ENCODE measurements around the gene SAMD14. TPM values are rescaled to one million over a fixed set of nuclear protein-coding genes. Genes with fewer than 3 reads are reported as not detected.

Gene SAMD14
- polyA plus RNA-seq, 2 of the 4 experiments (the other 2 are of a cell fraction): 0.12 to 0.75 TPM

DNA sequence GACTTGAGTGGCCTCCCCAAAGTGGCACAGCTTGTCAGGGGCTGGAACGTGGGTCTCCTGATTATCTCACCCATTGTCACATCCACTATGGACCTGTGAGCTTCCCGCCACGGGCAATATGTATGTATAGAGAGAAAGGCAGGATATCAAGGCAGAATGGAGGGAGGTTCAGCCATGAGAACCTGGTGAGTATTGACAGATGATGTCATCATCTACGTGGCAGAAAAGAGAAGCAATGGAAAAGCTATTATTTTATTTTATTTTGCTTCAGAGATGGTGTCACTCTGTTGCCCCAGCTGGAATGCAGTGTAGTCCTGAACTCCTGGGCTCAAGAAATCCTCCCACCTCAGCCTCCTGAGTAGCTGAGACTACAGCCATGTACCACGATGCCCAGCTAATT lies 48.2 kb downstream of the SAMD14 start:
- Histone ChIP-seq H3K27ac (no peak overlapping the region), H3K4me3 (no peak overlapping the region), H3K9me3 (no peaks in the 10 kb centered on the region), H3K4me2 (no peak overlapping the region), H3K4me1 (peaks cover 12% of the 10 kb centered on the region; the same call in 2 of the 3 replicates)
- CTCF ChIA-PET: interaction anchor here (1.1 to 13.5 kb wide), 8 partner anchors 9 to 129 kb away, joined by 3 to 345 read pairs (median 24); partner anchors contain the start of genes ITGA3 and PDK2
- no peak for TF ChIP-seq FOSB (CRISPR knock-in tag; IDR thresholded peaks at IDR 0.05)
- no peak for TF ChIP-seq KDM5A (IDR thresholded peaks at IDR 0.05)
- no peak for TF ChIP-seq KDM1A (IDR thresholded peaks at IDR 0.05; ENCODE audit: low read depth)
- no peak for TF ChIP-seq HDAC2 (IDR thresholded peaks at IDR 0.05)
- TF ChIP-seq HOXB13 (CRISPR knock-in tag; IDR thresholded peaks at IDR 0.05; ENCODE audit: low read depth): no peak
- no peak for TF ChIP-seq JUN (IDR thresholded peaks at IDR 0.05)
- TF ChIP-seq MAZ (IDR thresholded peaks at IDR 0.05; ENCODE audit: borderline replicate concordance, low read depth, low read length): no peak
- no peak for TF ChIP-seq CHD2 (IDR thresholded peaks at IDR 0.05; ENCODE audit: low read length, partially characterized antibody)
- TF ChIP-seq SMC3 (IDR thresholded peaks at IDR 0.05): no peak
- TF ChIP-seq CHD4 (IDR thresholded peaks at IDR 0.05; ENCODE audit: borderline replicate concordance): no peak
- TF ChIP-seq CBX2 (IDR thresholded peaks at IDR 0.05; ENCODE audit: borderline replicate concordance, low read depth): no peak
- no peak for TF ChIP-seq MAFK (IDR thresholded peaks at IDR 0.05; ENCODE audit: partially characterized antibody)
- TF ChIP-seq RAD21 (conservative IDR thresholded peaks at IDR 0.05 in 1 of 2, IDR thresholded peaks at IDR 0.05 in 1 of 2): no peak
- no peak for TF ChIP-seq RARB (CRISPR knock-in tag; IDR thresholded peaks at IDR 0.05)
- no peak for TF ChIP-seq PHF8 (IDR thresholded peaks at IDR 0.05; ENCODE audit: borderline replicate concordance, low read depth)
- TF ChIP-seq ZSCAN20 (CRISPR knock-in tag; IDR thresholded peaks at IDR 0.05): no peak
- FAIRE-seq (no peak), DNase-seq (ENCODE audit: low read depth in 1 of 2, low spot score in 1 of 2) (no peak), ATAC-seq (no peak)
- 83% methylated on average over 5 of the region's 5 CpGs for WGBS (ENCODE audit: missing lambda C conversion rate)
- POLR2A ChIA-PET: interaction anchor here (1.1 kb wide), 1 partner anchor 20 kb away, joined by 3 read pairs; no protein-coding TSS in a partner anchor

GRCh38 chr17:50080827-50081226 lies 49.1 kb downstream of the SAMD14 start:
- POLR2A ChIA-PET: interaction anchor here (1.1 kb wide), 1 partner anchor 19 kb away, joined by 3 read pairs; no protein-coding TSS in a partner anchor
- no peak for DNase-seq (ENCODE audit: low read depth in 1 of 2, low spot score in 1 of 2)
- H3K27ac ChIP-seq: no peak overlapping the region

DNA sequence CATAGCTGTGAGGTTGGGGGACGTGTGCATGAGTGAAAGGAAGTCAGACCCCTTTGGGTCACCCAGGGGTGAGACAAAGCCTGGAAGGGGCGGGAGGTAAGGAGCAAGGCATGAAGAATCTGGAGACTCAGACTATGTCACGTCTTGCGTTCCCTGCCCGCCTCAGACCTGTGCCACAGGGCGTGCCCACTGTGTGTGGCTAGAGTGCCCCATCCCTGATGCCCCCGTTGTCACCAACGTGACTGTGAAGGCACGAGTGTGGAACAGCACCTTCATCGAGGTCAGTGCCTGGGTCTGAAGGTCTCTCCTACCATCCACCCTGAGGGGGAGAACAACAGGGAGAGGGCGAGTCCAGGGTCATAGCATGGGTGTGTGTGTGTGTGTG lies 49.9 kb downstream of the SAMD14 start:
- no peak overlapping the region for H3K4me3 ChIP-seq
- no peak for TF ChIP-seq MYC (IDR thresholded peaks at IDR 0.05; ENCODE audit: borderline replicate concordance, low read length)
- no peak for TF ChIP-seq CHD2 (IDR thresholded peaks at IDR 0.05; ENCODE audit: low read length, partially characterized antibody)
- TF ChIP-seq RARB (CRISPR knock-in tag; IDR thresholded peaks at IDR 0.05): no peak
- TF ChIP-seq HEYL (CRISPR knock-in tag; IDR thresholded peaks at IDR 0.05): no peak
- no peak for TF ChIP-seq MAFK (IDR thresholded peaks at IDR 0.05; ENCODE audit: partially characterized antibody)
- no peak for TF ChIP-seq CTCF (IDR thresholded peaks at IDR 0.05)
- TF ChIP-seq TP53 (CRISPR knock-in tag; IDR thresholded peaks at IDR 0.05): no peak
- no peak for TF ChIP-seq ELK1 (IDR thresholded peaks at IDR 0.05; ENCODE audit: low read depth, low read length)
- TF ChIP-seq CHD4 (IDR thresholded peaks at IDR 0.05; ENCODE audit: borderline replicate concordance): no peak
- no peak for TF ChIP-seq KDM5A (IDR thresholded peaks at IDR 0.05)
- TF ChIP-seq SREBF2 (IDR thresholded peaks at IDR 0.05): no peak
- TF ChIP-seq NR3C1 (IDR thresholded peaks at IDR 0.05): no peak
- no peak for TF ChIP-seq HOXB13 (CRISPR knock-in tag; IDR thresholded peaks at IDR 0.05; ENCODE audit: low read depth)
- no peak for TF ChIP-seq FOXS1 (CRISPR knock-in tag; IDR thresholded peaks at IDR 0.05)
- CTCF ChIA-PET: interaction anchor here (0.7 to 13.5 kb wide), 18 partner anchors 7 to 197 kb away, joined by 3 to 345 read pairs (median 4); partner anchors contain the start of genes ITGA3 and PDK2
- POLR2A ChIA-PET: interaction anchor here (0.6 to 1.3 kb wide), 4 partner anchors 12 to 70 kb away, joined by 3 to 8 read pairs (median 4); no protein-coding TSS in a partner anchor
- no peaks in the 10 kb centered on the region for H3K9me3 ChIP-seq
- ATAC-seq: 0 out of 6 replicates have a peak, but pooled peaks of 1 of the 2 experiments have one; percentile 1
- 95% methylated on average over 11 of the region's 11 CpGs for WGBS (ENCODE audit: missing lambda C conversion rate)
- H3K4me1 ChIP-seq: peaks cover 12% of the 10 kb centered on the region; the same call in 2 of the 3 replicates
- no peak overlapping the region for H3K4me2 ChIP-seq
- FAIRE-seq: no peak
- peak overlapping the region in 1 of 2 experiments; percentile 71; a peak in 2 of 6 replicates for H3K27ac ChIP-seq
- no peak for DNase-seq (ENCODE audit: low read depth in 1 of 2, low spot score in 1 of 2)

More at GRCh38 chr17:50080827-50081226, 49.1 kb downstream of the SAMD14 start:
- no peak for ATAC-seq
- CTCF ChIA-PET: interaction anchor here (0.6 to 13.5 kb wide), 10 partner anchors 8 to 221 kb away, joined by 3 to 345 read pairs (median 4); partner anchors contain the start of genes ITGA3 and PDK2
- peaks cover 12% of the 10 kb centered on the region; the same call in 2 of the 3 replicates for H3K4me1 ChIP-seq
- WGBS (ENCODE audit: missing lambda C conversion rate): 90% methylated on average over 7 of the region's 7 CpGs
- H3K9me3 ChIP-seq: no peaks in the 10 kb centered on the region
- no peak for FAIRE-seq
- no peak overlapping the region for H3K4me2 ChIP-seq
- no peak overlapping the region for H3K4me3 ChIP-seq
- TF ChIP-seq FOSL2 (IDR thresholded peaks at IDR 0.05): no peak
- TF ChIP-seq FOSL2 (CRISPR knock-in tag; IDR thresholded peaks at IDR 0.05): no peak

Data from A549 (cell line).